ENCODE results near the gene C11orf42.
"Not testable (repeated sequence)": the region's sequence is repeated elsewhere in the genome, so short reads cannot be mapped to it uniquely, and the experiment has no call there.

C11orf42 gene

GRCh38 chr11:6224421-6224820 lies 19.1 kb downstream of the C11orf42 start:
- no peak for DNase-seq

GRCh38 chr11:6225024-6225423 lies 19.7 kb downstream of the C11orf42 start:
- DNase-seq = no peak

- no peak for DNase-seq
Measured at GRCh38 chr11:6225896-6226295, 20.5 kb downstream of the C11orf42 start.

GRCh38 chr11:6228520-6228919 lies 23.2 kb downstream of the C11orf42 start:
- peak; percentile 10 for DNase-seq

- peak; percentile 41 for DNase-seq
Measured at GRCh38 chr11:6229911-6230310, 24.6 kb downstream of the C11orf42 start.

- DNase-seq = no peak
Measured at GRCh38 chr11:6232899-6233298, 27.5 kb downstream of the C11orf42 start.

GRCh38 chr11:6233984-6234386 lies 28.6 kb downstream of the C11orf42 start:
- DNase-seq = no peak

GRCh38 chr11:6234387-6235107 lies 29.2 kb downstream of the C11orf42 start, which contains the start of gene FHIP1B:
Gene FHIP1B (minus strand): TSS chr11:6234636. CDS start chr11:6224516, 10,120 bp downstream.
- peak; percentile 100 for DNase-seq

GRCh38 chr11:6237266-6237665 lies 31.9 kb downstream of the C11orf42 start:
- no peak for DNase-seq

GRCh38 chr11:6237761-6238302 lies 32.5 kb downstream of the C11orf42 start:
- DNase-seq = no peak

GRCh38 chr11:6238902-6239301 lies 33.5 kb downstream of the C11orf42 start, which contains the start of gene CNGA4:
Gene CNGA4 (plus strand): TSS chr11:6239089. CDS start chr11:6239207, 118 bp downstream.
- no peak for DNase-seq

GRCh38 chr11:6240139-6240538 lies 34.8 kb downstream of the C11orf42 start:
- no peak for DNase-seq

GRCh38 chr11:6240781-6241180 lies 35.4 kb downstream of the C11orf42 start:
- no peak for DNase-seq

- no peak for DNase-seq
Measured at GRCh38 chr11:6241316-6241715, 36.0 kb downstream of the C11orf42 start.

- DNase-seq = no peak
Measured at GRCh38 chr11:6245536-6245935, 40.2 kb downstream of the C11orf42 start.

- DNase-seq = no peak
Measured at GRCh38 chr11:6248248-6248647, 42.9 kb downstream of the C11orf42 start.

GRCh38 chr11:6248897-6249296 lies 43.5 kb downstream of the C11orf42 start:
- DNase-seq = not testable (repeated sequence)

- DNase-seq = no peak
Measured at GRCh38 chr11:6249770-6250555, 44.6 kb downstream of the C11orf42 start.

GRCh38 chr11:6251120-6251733 lies 45.9 kb downstream of the C11orf42 start:
- peak; percentile 51 for DNase-seq

GRCh38 chr11:6251990-6252473 lies 46.7 kb downstream of the C11orf42 start:
- no peak for DNase-seq

GRCh38 chr11:6253197-6253596 lies 47.8 kb downstream of the C11orf42 start:
- DNase-seq = no peak

GRCh38 chr11:6258141-6258540 lies 52.8 kb downstream of the C11orf42 start:
- DNase-seq = no peak

GRCh38 chr11:6258571-6259081 lies 53.3 kb downstream of the C11orf42 start:
- DNase-seq = no peak

Measured in CD4-positive, alpha-beta T cell treated with Interleukin-10 for 1 hour (primary cell).